Gastroesophageal sphincter (tissue), 3 donors: Measurements from ENCODE around the gene MGAT2.

Experiments used
- CTCF ChIP-seq, 4 experiments: fragments of 200-600 bp in 2 of 4; fragments of 450-650 bp in 2 of 4; sonication (generic) in 1 of 4; IDR thresholded peaks; one replicate each; pipeline ENCODE4 v1.5.1; 2017 to 2019; ENCODE audit warnings: antibody characterized with exemption in 4 of 4, mild to moderate bottlenecking in 2 of 4, moderate library complexity in 2 of 4
- EP300 ChIP-seq: sonication (generic); formaldehyde crosslinking; IDR thresholded peaks from one replicate; pipeline ENCODE4 v1.6.1; 2017; ENCODE audit warnings: antibody characterized with exemption, mild to moderate bottlenecking
- POLR2A ChIP-seq, 2 donors: fragments of 450-650 bp; IDR thresholded peaks; one replicate each; pipeline ENCODE4 v1.6.1; 2017; ENCODE audit warnings: antibody characterized with exemption in 2 of 2, mild to moderate bottlenecking in 2 of 2, moderate library complexity in 1 of 2
- POLR2AphosphoS5 ChIP-seq: sonication (generic); formaldehyde crosslinking; IDR thresholded peaks from one replicate; pipeline ENCODE4 v1.6.1; 2017; ENCODE audit warnings: antibody characterized with exemption

GRCh38 chr14:49634547-49635334 is 14.1 kb downstream of the MGAT2 start, which contains the start of gene DNAAF2:
- TF ChIP-seq CTCF (IDR thresholded peaks at IDR 0.05) (no peak), POLR2AphosphoS5 (peak; percentile 29), POLR2A (IDR thresholded peaks at IDR 0.05) (no peak), EP300 (no peak)
